HepG2 (cell line): Measurements from ENCODE around the gene MAB21L4. TPM values are rescaled to one million over a fixed set of nuclear protein-coding genes. Genes with fewer than 3 reads are reported as not detected.

ENCODE experiments used
- BCL3 ChIP-seq: sonication (generic); formaldehyde crosslinking; IDR thresholded peaks from 2 replicates; pipeline ENCODE4 v1.5.1; 2020; ENCODE audit warnings: mild to moderate bottlenecking, missing genetic modification reagents, moderate library complexity
- E2F2 ChIP-seq: sonication (generic); formaldehyde crosslinking; IDR thresholded peaks from 2 replicates; pipeline ENCODE4 v1.4.0; 2020; ENCODE audit warnings: missing genetic modification reagents, borderline replicate concordance
- FOSL2 ChIP-seq: sonication (generic); formaldehyde crosslinking; IDR thresholded peaks from 2 replicates; pipeline ENCODE4 v1.4.0; 2020; ENCODE audit warnings: missing genetic modification reagents
- KAT7 ChIP-seq: IDR thresholded peaks from 2 replicates; pipeline ENCODE4 v1.6.1; 2018; ENCODE audit warnings: borderline replicate concordance, missing compliant biosample characterization
- LCORL ChIP-seq, 2 experiments: fragments of 450-650 bp in 1 of 2; sonication (generic) in 1 of 2; formaldehyde crosslinking in 1 of 2; IDR thresholded peaks; 2 replicates each; pipeline versions ENCODE4 v1.5.0 to v1.6.1; 2017 to 2020; ENCODE audit warnings: antibody characterized with exemption in 1 of 2, missing genetic modification reagents in 1 of 2
- PAWR ChIP-seq: sonication (generic); formaldehyde crosslinking; IDR thresholded peaks from 2 replicates; pipeline ENCODE4 v1.4.0; 2020; ENCODE audit warnings: missing genetic modification reagents, mild to moderate bottlenecking, borderline replicate concordance
- RFX3 ChIP-seq: IDR thresholded peaks from 2 replicates; pipeline ENCODE4 v1.6.1; 2016; ENCODE audit warnings: missing biosample characterization, missing genetic modification reagents
- SMC3 ChIP-seq: IDR thresholded peaks from 2 replicates; pipeline ENCODE4 v1.6.1; 2011; ENCODE audit warnings: low read length, improper control_type of control experiment
- SP5 ChIP-seq: IDR thresholded peaks from 2 replicates; pipeline ENCODE4 v1.6.1; 2016; ENCODE audit warnings: low read depth, borderline replicate concordance
- TGIF2 ChIP-seq: IDR thresholded peaks from 2 replicates; pipeline ENCODE4 v1.6.1; 2016; ENCODE audit warnings: control low read depth, missing compliant biosample characterization
- ZBTB1 ChIP-seq: sonication (generic); formaldehyde crosslinking; IDR thresholded peaks from 2 replicates; pipeline ENCODE4 v1.4.0; 2020; ENCODE audit warnings: missing genetic modification reagents, borderline replicate concordance
- ZBTB7A ChIP-seq: sonication (generic); formaldehyde crosslinking; IDR thresholded peaks from 2 replicates; pipeline ENCODE4 v1.8.0; 2022; ENCODE audit warnings: mild to moderate bottlenecking, missing genetic modification reagents
- ZNF10 ChIP-seq: sonication (generic); formaldehyde crosslinking; IDR thresholded peaks from 2 replicates; pipeline ENCODE4 v1.4.0; 2020; ENCODE audit warnings: mild to moderate bottlenecking, low read depth, missing genetic modification reagents, borderline replicate concordance
- ZNF350 ChIP-seq: sonication (generic); formaldehyde crosslinking; IDR thresholded peaks from 2 replicates; pipeline ENCODE4 v1.4.0; 2020; ENCODE audit warnings: mild to moderate bottlenecking, low read depth, missing genetic modification reagents, borderline replicate concordance
- ZNF552 ChIP-seq: sonication (generic); formaldehyde crosslinking; IDR thresholded peaks from 2 replicates; pipeline ENCODE4 v1.9.0; 2022; ENCODE audit warnings: missing genetic modification reagents, mild to moderate bottlenecking, borderline replicate concordance
- ZNF747 ChIP-seq: sonication (generic); formaldehyde crosslinking; IDR thresholded peaks from 2 replicates; pipeline ENCODE4 v1.8.1; 2023; ENCODE audit warnings: missing genetic modification reagents, mild to moderate bottlenecking, borderline replicate concordance
- ZNF891 ChIP-seq: sonication (generic); formaldehyde crosslinking; IDR thresholded peaks from 2 replicates; pipeline ENCODE4 v1.5.0; 2020; ENCODE audit warnings: mild to moderate bottlenecking, missing genetic modification reagents
- ZSCAN21 ChIP-seq: sonication (generic); formaldehyde crosslinking; IDR thresholded peaks from 2 replicates; pipeline ENCODE4 v1.8.0; 2022; ENCODE audit warnings: mild to moderate bottlenecking, missing genetic modification reagents, moderate library complexity, borderline replicate concordance
- polyA plus RNA-seq, 8 experiments: library from polyadenylated mRNA; depleted of rRNA in 3 of 8; stranded (reverse) in 7 of 8; unstranded in 1 of 8; fragments of >200 nt; fragmentation: Illumina TruSeq in 4 of 8; extraction: Trizol in 4 of 8; gene quantifications; 2 replicates each; pipeline versions ENCODE4 v1.2.1 to v1.2.3, GENCODE V29; 2011 to 2016; ENCODE audit warnings: low read depth in 4 of 8, missing spikeins in 1 of 8, mixed read lengths in 1 of 8; ENCODE audit not compliant: insufficient read depth in 1 of 8
- total RNA-seq, 5 experiments: library from RNA; depleted of rRNA; stranded (reverse); fragments of >200 nt; fragmentation: Illumina TruSeq; extraction: Trizol; gene quantifications; 2 replicates each; pipeline ENCODE4 v1.2.3, GENCODE V29; 2016; ENCODE audit warnings: low read depth in 1 of 5
- TF ChIP-seq, protein P1 (sequence below): IDR thresholded peaks from 2 replicates; pipeline ENCODE4 v1.6.1; 2016; ENCODE audit warnings: low read depth, borderline replicate concordance
- TF ChIP-seq, protein P2 (sequence below): sonication (generic); formaldehyde crosslinking; IDR thresholded peaks from 2 replicates; pipeline ENCODE4 v1.9.0; 2022; ENCODE audit warnings: missing genetic modification reagents, mild to moderate bottlenecking, borderline replicate concordance
- TF ChIP-seq, protein P3 (sequence below): sonication (generic); formaldehyde crosslinking; IDR thresholded peaks from 2 replicates; pipeline ENCODE4 v1.5.0; 2020; ENCODE audit warnings: mild to moderate bottlenecking, missing genetic modification reagents, borderline replicate concordance

MAB21L4 gene
- total and polyA plus RNA-seq, 2 of the 13 experiments (the other 11 are each of a cell fraction or from before 2014, with no cell fraction given): 3.0 to 14.0 TPM

DNA sequence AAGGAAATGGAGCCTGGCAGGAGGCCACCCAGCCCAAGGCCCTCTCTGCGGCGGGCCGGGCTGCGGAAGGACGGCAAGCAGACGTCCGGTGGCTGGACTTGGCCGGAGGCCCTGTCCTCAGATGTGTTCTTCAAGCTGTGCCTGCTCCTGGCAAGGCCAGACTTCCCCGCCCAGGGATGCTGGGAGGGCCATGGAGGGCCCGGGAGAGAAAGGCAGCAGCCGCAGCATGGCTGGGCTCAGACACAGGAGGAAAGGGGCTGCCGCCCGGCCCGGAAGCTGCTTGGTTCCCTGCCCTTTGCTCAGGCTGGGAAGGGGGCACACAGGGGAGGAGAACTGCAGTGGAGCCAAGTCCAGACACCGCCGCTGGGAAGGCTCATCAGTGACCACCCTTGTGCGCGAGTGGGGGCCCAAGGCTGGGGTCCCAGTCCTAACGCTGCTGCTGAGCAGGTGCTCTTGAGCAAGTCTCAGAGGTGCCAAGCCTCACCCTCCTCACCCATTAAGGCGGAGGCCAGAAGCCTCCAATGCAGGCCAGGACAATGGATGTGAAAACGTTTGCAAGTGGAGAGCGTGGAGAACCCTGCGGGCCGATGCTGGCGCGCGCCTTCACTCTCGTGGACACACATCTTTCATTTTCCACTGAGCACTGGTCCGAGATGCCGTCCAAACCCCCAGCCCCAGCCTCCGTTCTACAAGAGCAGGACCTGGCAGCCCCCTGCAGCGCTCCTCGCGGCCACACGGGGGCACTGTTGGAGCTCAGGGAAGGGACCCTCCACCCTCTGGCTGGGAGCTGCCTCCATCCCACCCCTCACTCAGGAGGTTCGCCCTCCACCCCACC is 18.1 kb upstream of the MAB21L4 start (continued):
- TF ChIP-seq BCL3 (CRISPR knock-in tag) (peak; percentile 25; the same call in 1 of the 2 replicates), ZNF350 (CRISPR knock-in tag) (peak; percentile 37; the same call in 1 of the 2 replicates), TGIF2 (CRISPR knock-in tag) (no peak), KAT7 (no peak), LCORL (IDR thresholded peaks at IDR 0.05) (no peak), LCORL (CRISPR knock-in tag; IDR thresholded peaks at IDR 0.05) (peak; percentile 85), RFX3 (no peak), E2F2 (0 out of 2 replicates have a peak, but pooled peaks have one; percentile 50), ZSCAN21 (CRISPR knock-in tag) (peak; percentile 63; the same call in 1 of the 2 replicates), FOSL2 (CRISPR knock-in tag) (0 out of 2 replicates have a peak, but pooled peaks have one; percentile 14), ZNF10 (no peak), ZBTB1 (no peak), ZBTB7A (peak; percentile 95), SMC3 (peak; percentile 35; the same call in 1 of the 2 replicates), ZNF552 (CRISPR knock-in tag) (peak; percentile 18; the same call in 1 of the 2 replicates), ZNF891 (0 out of 2 replicates have a peak, but pooled peaks have one; percentile 9), SP5 (CRISPR knock-in tag) (no peak), PAWR (CRISPR knock-in tag) (no peak), ZNF747 (CRISPR knock-in tag) (0 out of 2 replicates have a peak, but pooled peaks have one; percentile 52)
- TF ChIP-seq, protein P1, sequence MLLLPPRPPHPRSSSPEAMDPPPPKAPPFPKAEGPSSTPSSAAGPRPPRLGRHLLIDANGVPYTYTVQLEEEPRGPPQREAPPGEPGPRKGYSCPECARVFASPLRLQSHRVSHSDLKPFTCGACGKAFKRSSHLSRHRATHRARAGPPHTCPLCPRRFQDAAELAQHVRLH (CRISPR knock-in tag): 0 out of 2 replicates have a peak, but pooled peaks have one; percentile 70
- TF ChIP-seq, protein P2, sequence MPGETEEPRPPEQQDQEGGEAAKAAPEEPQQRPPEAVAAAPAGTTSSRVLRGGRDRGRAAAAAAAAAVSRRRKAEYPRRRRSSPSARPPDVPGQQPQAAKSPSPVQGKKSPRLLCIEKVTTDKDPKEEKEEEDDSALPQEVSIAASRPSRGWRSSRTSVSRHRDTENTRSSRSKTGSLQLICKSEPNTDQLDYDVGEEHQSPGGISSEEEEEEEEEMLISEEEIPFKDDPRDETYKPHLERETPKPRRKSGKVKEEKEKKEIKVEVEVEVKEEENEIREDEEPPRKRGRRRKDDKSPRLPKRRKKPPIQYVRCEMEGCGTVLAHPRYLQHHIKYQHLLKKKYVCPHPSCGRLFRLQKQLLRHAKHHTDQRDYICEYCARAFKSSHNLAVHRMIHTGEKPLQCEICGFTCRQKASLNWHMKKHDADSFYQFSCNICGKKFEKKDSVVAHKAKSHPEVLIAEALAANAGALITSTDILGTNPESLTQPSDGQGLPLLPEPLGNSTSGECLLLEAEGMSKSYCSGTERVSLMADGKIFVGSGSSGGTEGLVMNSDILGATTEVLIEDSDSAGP (CRISPR knock-in tag): peak; percentile 80; the same call in 1 of the 2 replicates
- TF ChIP-seq, protein P3, sequence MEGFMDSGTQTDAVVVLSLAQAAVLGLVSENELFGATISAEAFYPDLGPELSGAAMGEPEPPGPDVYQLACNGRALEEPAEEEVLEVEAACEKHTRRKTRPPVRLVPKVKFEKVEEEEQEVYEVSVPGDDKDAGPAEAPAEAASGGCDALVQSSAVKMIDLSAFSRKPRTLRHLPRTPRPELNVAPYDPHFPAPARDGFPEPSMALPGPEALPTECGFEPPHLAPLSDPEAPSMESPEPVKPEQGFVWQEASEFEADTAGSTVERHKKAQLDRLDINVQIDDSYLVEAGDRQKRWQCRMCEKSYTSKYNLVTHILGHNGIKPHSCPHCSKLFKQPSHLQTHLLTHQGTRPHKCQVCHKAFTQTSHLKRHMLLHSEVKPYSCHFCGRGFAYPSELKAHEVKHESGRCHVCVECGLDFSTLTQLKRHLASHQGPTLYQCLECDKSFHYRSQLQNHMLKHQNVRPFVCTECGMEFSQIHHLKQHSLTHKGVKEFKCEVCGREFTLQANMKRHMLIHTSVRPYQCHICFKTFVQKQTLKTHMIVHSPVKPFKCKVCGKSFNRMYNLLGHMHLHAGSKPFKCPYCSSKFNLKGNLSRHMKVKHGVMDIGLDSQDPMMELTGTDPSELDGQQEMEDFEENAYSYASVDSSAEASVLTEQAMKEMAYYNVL: 0 out of 2 replicates have a peak, but pooled peaks have one; percentile 32
